Body of pancreas (tissue), 4 donors: ENCODE measurements around the gene DTWD2.
"Not testable (repeated sequence)": the region's sequence is repeated elsewhere in the genome, so short reads cannot be mapped to it uniquely, and the experiment has no call there.

ENCODE experiments used
- POLR2A ChIP-seq, 3 donors: fragments of 450-650 bp; IDR thresholded peaks; one replicate each; pipeline ENCODE4 v1.6.1; 2016; ENCODE audit warnings: antibody characterized with exemption in 3 of 3, mild to moderate bottlenecking in 2 of 3
- TF ChIP-seq, protein P1 (sequence below), 7 experiments: fragments of 450-650 bp in 4 of 7; fragments of 200-600 bp in 3 of 7; sonication (generic) in 3 of 7; IDR thresholded peaks; one replicate each; pipeline ENCODE4 v1.5.1; 2016 to 2019; ENCODE audit warnings: antibody characterized with exemption in 7 of 7

DNA sequence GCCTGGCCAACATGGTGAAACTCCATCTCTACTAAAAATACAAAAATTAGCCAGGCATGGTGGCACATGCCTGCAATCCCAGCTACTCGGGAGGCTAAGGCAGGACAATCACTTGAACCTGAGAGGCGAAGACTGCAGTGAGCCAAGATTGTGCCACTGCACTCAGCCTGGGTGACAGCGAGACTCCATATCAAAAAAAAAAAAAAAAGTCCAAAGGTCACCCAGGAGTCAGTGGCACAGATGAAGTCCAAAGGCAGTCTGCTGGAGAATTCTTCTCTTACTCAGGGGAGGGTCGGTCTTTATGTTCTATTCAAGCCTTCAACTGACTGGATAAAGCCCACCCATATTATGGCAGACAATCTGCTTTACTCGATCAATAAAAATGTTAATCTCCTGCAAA lies 80.8 kb downstream of the DTWD2 start:
- TF ChIP-seq, protein P1, sequence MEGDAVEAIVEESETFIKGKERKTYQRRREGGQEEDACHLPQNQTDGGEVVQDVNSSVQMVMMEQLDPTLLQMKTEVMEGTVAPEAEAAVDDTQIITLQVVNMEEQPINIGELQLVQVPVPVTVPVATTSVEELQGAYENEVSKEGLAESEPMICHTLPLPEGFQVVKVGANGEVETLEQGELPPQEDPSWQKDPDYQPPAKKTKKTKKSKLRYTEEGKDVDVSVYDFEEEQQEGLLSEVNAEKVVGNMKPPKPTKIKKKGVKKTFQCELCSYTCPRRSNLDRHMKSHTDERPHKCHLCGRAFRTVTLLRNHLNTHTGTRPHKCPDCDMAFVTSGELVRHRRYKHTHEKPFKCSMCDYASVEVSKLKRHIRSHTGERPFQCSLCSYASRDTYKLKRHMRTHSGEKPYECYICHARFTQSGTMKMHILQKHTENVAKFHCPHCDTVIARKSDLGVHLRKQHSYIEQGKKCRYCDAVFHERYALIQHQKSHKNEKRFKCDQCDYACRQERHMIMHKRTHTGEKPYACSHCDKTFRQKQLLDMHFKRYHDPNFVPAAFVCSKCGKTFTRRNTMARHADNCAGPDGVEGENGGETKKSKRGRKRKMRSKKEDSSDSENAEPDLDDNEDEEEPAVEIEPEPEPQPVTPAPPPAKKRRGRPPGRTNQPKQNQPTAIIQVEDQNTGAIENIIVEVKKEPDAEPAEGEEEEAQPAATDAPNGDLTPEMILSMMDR (IDR thresholded peaks at IDR 0.05) = not testable (repeated sequence)
- not testable (repeated sequence) for TF ChIP-seq POLR2A (IDR thresholded peaks at IDR 0.05)
